ENCODE measurements around the gene ASIP. TPM values are rescaled to one million over a fixed set of nuclear protein-coding genes. Genes with fewer than 3 reads are reported as not detected.
A peak's percentile ranks its signal among the peaks of the same experiment; 100 is the strongest.
"Not testable (repeated sequence)": the region's sequence is repeated elsewhere in the genome, so short reads cannot be mapped to it uniquely, and the experiment has no call there.

Gene ASIP
- total RNA-seq, 1 donor from 2014 or later = not detected

GRCh38 chr20:34216382-34216742 is 24.9 kb upstream of the ASIP start:
- H3K27me3 ChIP-seq = no peaks in the 10 kb centered on the region
- TF ChIP-seq POLR2AphosphoS5 (IDR thresholded peaks at IDR 0.05; ENCODE audit: insufficient read depth in 1 of 2, low read depth in 1 of 2) (no peak), CTCF (IDR thresholded peaks at IDR 0.05) (no peak), POLR2A (IDR thresholded peaks at IDR 0.05) (no peak)
- no peaks in the 10 kb centered on the region for H3K36me3 ChIP-seq
- peak overlapping the region; percentile 44 to 72 for H3K4me3 ChIP-seq
- intact Hi-C loops (cut with DNase I) = no loop called here
- H3K4me1 ChIP-seq = peaks cover 12% of the 10 kb centered on the region
- H3K27ac ChIP-seq = peak overlapping the region; percentile 68
- no peaks in the 10 kb centered on the region for H3K9me3 ChIP-seq
- DNase-seq (ENCODE audit: extremely low spot score in 2 of 2) = no peak

- DNase-seq (ENCODE audit: extremely low spot score in 2 of 2) = no peak
- no peak overlapping the region for H3K4me3 ChIP-seq
Observed at GRCh38 chr20:34220561-34220960, 20.7 kb upstream of the ASIP start.

GRCh38 chr20:34222208-34222607 is 19.0 kb upstream of the ASIP start:
- Histone ChIP-seq H3K27me3 (no peaks in the 10 kb centered on the region), H3K27ac (peak overlapping the region; percentile 62), H3K36me3 (no peaks in the 10 kb centered on the region), H3K4me3 (no peak overlapping the region), H3K4me1 (no peaks in the 10 kb centered on the region), H3K9me3 (no peaks in the 10 kb centered on the region)
- no peak for DNase-seq (ENCODE audit: extremely low spot score in 2 of 2)
- intact Hi-C loops (cut with DNase I) = no loop called here
- TF ChIP-seq POLR2AphosphoS5 (IDR thresholded peaks at IDR 0.05; ENCODE audit: insufficient read depth in 1 of 2, low read depth in 1 of 2) = no peak
- no peak for TF ChIP-seq POLR2A (IDR thresholded peaks at IDR 0.05)
- TF ChIP-seq CTCF (IDR thresholded peaks at IDR 0.05) = no peak

More at GRCh38 chr20:34220561-34220960, 20.7 kb upstream of the ASIP start:
- TF ChIP-seq POLR2A (IDR thresholded peaks at IDR 0.05) (no peak), CTCF (IDR thresholded peaks at IDR 0.05) (no peak), POLR2AphosphoS5 (IDR thresholded peaks at IDR 0.05; ENCODE audit: insufficient read depth in 1 of 2, low read depth in 1 of 2) (no peak)
- H3K9me3 ChIP-seq = no peaks in the 10 kb centered on the region
- intact Hi-C loops (cut with DNase I) = no loop called here
- peaks cover 9% of the 10 kb centered on the region for H3K4me1 ChIP-seq
- no peaks in the 10 kb centered on the region for H3K27me3 ChIP-seq
- no peak overlapping the region for H3K27ac ChIP-seq
- H3K36me3 ChIP-seq = no peaks in the 10 kb centered on the region

GRCh38 chr20:34224251-34224650 is 17.0 kb upstream of the ASIP start:
- intact Hi-C loops (cut with DNase I); H3K27me3 ChIP-seq; H3K9me3 ChIP-seq; H3K4me1 ChIP-seq; H3K4me3 ChIP-seq; H3K36me3 ChIP-seq; DNase-seq (ENCODE audit: extremely low spot score in 2 of 2); H3K27ac ChIP-seq: not testable (repeated sequence)

- Histone ChIP-seq H3K9me3 (no peaks in the 10 kb centered on the region), H3K4me1 (no peaks in the 10 kb centered on the region), H3K36me3 (no peaks in the 10 kb centered on the region), H3K27me3 (no peaks in the 10 kb centered on the region), H3K4me3 (no peak overlapping the region), H3K27ac (no peak overlapping the region)
- no peak for TF ChIP-seq POLR2AphosphoS5 (IDR thresholded peaks at IDR 0.05; ENCODE audit: insufficient read depth in 1 of 2, low read depth in 1 of 2)
- TF ChIP-seq CTCF (IDR thresholded peaks at IDR 0.05) = no peak
- TF ChIP-seq POLR2A (IDR thresholded peaks at IDR 0.05) = no peak
- DNase-seq (ENCODE audit: extremely low spot score in 2 of 2) = no peak
- intact Hi-C loops (cut with DNase I) = no loop called here
Observed at GRCh38 chr20:34231634-34232033, 9.6 kb upstream of the ASIP start.
